Endothelial cell of umbilical vein (primary cell): ENCODE results near the gene SNX19.

Experiments used
- CTCF ChIP-seq, 2 donors: IDR thresholded peaks; 1 replicate in 1 of 2; 2 replicates in 1 of 2; pipeline ENCODE4 v1.5.1; 2011; ENCODE audit warnings: low read length in 2 of 2, mild to moderate bottlenecking in 2 of 2, moderate library complexity in 2 of 2, control low read depth in 1 of 2, inconsistent platforms in 1 of 2, low read depth in 1 of 2; ENCODE audit not compliant: insufficient read depth in 1 of 2; ENCODE audit errors: extremely low read depth in 1 of 2
- EZH2 ChIP-seq: IDR thresholded peaks from 2 replicates; pipeline ENCODE4 v1.6.1; 2012; ENCODE audit warnings: borderline replicate concordance, low read depth, mild to moderate bottlenecking, moderate library complexity, low read length, inconsistent platforms; ENCODE audit not compliant: severe bottlenecking
- MAX ChIP-seq: IDR thresholded peaks from 2 replicates; pipeline ENCODE4 v1.6.1; 2011; ENCODE audit not compliant: insufficient read depth, insufficient read length
- POLR2A ChIP-seq: IDR thresholded peaks from 2 replicates; pipeline ENCODE4 v1.6.1; 2012; ENCODE audit warnings: low read depth, mild to moderate bottlenecking, control low read depth, low read length

GRCh38 chr11:130846606-130847005 lies 69.7 kb downstream of the SNX19 start:
- TF ChIP-seq MAX (no peak), EZH2 (no peak), CTCF (IDR thresholded peaks at IDR 0.05; ENCODE audit: extremely low read depth in 1 of 2, insufficient read depth in 1 of 2, low read depth in 1 of 2, low read length in 2 of 2) (no peak), POLR2A (no peak)
